Uterus (tissue), 4 donors: ENCODE measurements around the gene SLCO2A1. TPM values are rescaled to one million over a fixed set of nuclear protein-coding genes. Genes with fewer than 3 reads are reported as not detected.

ENCODE experiments used
- DNase-seq, 2 donors: peaks; one replicate each; pipeline ENCODE4 v3.0.0-alpha.2; 2019 to 2020
- H3K27ac ChIP-seq, 2 donors: fragments of 200-600 bp; sonication (generic); 1 replicate in 1 of 2; 2 replicates in 1 of 2; pipeline ENCODE4 v1.5.1; 2016 to 2018
- H3K27me3 ChIP-seq, 2 donors: fragments of 200-600 bp; sonication (generic); one replicate each; pipeline ENCODE4 v1.5.1; 2018 to 2019; ENCODE audit warnings: control low read depth in 1 of 2
- H3K36me3 ChIP-seq, 2 donors: fragments of 200-600 bp; sonication (generic); one replicate each; pipeline ENCODE4 v1.5.1; 2019; ENCODE audit warnings: control low read depth in 1 of 2
- H3K4me1 ChIP-seq, 2 donors: fragments of 200-600 bp; sonication (generic); one replicate each; pipeline ENCODE4 v1.5.1; 2018 to 2019; ENCODE audit warnings: control low read depth in 1 of 2
- H3K4me3 ChIP-seq, 2 donors: fragments of 200-600 bp; sonication (generic); 1 replicate in 1 of 2; 2 replicates in 1 of 2; pipeline ENCODE4 v1.5.1; 2018 to 2019; ENCODE audit warnings: mild to moderate bottlenecking in 1 of 2
- H3K9me3 ChIP-seq, 2 donors: fragments of 200-600 bp; sonication (generic); one replicate each; pipeline ENCODE4 v1.5.1; 2019; ENCODE audit warnings: control low read depth in 1 of 2
- POLR2A ChIP-seq, 2 donors: fragments of 450-650 bp; IDR thresholded peaks; one replicate each; pipeline ENCODE4 v1.6.1; 2016; ENCODE audit warnings: antibody characterized with exemption in 2 of 2, mild to moderate bottlenecking in 1 of 2, moderate library complexity in 1 of 2
- intact Hi-C: fragments of 100-400 bp; cut with DNase I; formaldehyde crosslinking; loops from one replicate; pipeline ENCODE4 v1.15.1; 2023; ENCODE audit warnings: low total_unique reads
- total RNA-seq, 4 donors: library from RNA; depleted of rRNA in 3 of 4; stranded (reverse); fragments of >200 nt in 3 of 4; gene quantifications; one replicate each; pipeline versions ENCODE4 v1.1.0 to v1.2.4, GENCODE V29; 2014 to 2023
- TF ChIP-seq, protein P1 (sequence below), 4 experiments: fragments of 200-600 bp in 2 of 4; fragments of 450-650 bp in 2 of 4; sonication (generic) in 2 of 4; IDR thresholded peaks; one replicate each; pipeline ENCODE4 v1.5.1; 2016 to 2019; ENCODE audit warnings: antibody characterized with exemption in 4 of 4, mild to moderate bottlenecking in 2 of 4, moderate library complexity in 1 of 4
- donor health status: DM: yes; HTN: yes; CAD: no.

Gene SLCO2A1
- total RNA-seq, 4 donors from 2014 or later, result 3.0 to 168 (median 79.6) TPM

DNA sequence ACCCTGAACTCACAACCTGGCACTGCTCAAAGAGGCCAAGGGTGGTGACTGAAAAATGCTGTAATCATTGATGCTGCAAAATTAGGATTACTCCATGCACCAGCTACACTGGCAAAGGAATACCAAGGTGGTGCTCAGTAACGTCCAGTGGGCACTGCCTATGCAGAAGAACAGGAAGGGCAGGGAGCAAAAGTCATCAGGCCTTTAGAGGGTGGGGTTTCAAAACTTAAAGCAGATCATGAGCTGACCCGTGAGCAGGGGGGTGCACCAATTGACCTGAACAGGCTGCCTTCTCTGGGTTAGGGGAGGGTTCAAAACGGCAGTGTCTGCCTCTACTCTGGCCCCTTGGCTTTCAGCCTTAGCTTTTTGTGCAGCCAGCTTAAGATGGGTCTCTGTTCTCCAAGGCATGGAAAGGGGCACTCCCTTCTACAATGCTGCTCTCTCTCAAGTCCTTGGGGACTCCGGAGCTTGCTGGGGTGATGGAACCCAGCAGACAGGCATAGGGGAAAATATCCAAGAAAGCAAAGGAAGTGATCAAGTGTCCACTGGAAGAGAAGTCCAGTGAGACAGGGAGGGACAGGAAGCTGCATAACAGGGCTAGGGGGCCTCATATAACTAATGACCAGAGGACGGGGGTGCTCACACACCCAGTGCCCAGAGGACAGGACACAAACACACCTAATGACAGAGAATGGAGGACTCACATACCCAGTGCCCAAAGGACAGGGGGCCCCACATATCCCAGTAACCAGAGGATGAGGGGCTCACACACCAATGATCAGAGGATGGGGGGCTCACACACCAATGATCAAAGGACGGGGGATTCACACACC is 145.5 kb downstream of the SLCO2A1 start:
- no peaks in the 10 kb centered on the region for H3K4me1 ChIP-seq
- DNase-seq, result no peak
- intact Hi-C loops, result no loop called here
- no peaks in the 10 kb centered on the region for H3K9me3 ChIP-seq
- no peaks in the 10 kb centered on the region for H3K27me3 ChIP-seq
- TF ChIP-seq POLR2A (IDR thresholded peaks at IDR 0.05), result no peak
- TF ChIP-seq, protein P1, sequence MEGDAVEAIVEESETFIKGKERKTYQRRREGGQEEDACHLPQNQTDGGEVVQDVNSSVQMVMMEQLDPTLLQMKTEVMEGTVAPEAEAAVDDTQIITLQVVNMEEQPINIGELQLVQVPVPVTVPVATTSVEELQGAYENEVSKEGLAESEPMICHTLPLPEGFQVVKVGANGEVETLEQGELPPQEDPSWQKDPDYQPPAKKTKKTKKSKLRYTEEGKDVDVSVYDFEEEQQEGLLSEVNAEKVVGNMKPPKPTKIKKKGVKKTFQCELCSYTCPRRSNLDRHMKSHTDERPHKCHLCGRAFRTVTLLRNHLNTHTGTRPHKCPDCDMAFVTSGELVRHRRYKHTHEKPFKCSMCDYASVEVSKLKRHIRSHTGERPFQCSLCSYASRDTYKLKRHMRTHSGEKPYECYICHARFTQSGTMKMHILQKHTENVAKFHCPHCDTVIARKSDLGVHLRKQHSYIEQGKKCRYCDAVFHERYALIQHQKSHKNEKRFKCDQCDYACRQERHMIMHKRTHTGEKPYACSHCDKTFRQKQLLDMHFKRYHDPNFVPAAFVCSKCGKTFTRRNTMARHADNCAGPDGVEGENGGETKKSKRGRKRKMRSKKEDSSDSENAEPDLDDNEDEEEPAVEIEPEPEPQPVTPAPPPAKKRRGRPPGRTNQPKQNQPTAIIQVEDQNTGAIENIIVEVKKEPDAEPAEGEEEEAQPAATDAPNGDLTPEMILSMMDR (IDR thresholded peaks at IDR 0.05), result no peak
- no peak overlapping the region for H3K27ac ChIP-seq
- no peaks in the 10 kb centered on the region for H3K36me3 ChIP-seq
- H3K4me3 ChIP-seq, result no peak overlapping the region

- no peak for DNase-seq
- no peak overlapping the region for H3K4me3 ChIP-seq
- no peak overlapping the region for H3K27ac ChIP-seq
Measured at GRCh38 chr3:133883641-133884040, 146.1 kb downstream of the SLCO2A1 start.

DNA sequence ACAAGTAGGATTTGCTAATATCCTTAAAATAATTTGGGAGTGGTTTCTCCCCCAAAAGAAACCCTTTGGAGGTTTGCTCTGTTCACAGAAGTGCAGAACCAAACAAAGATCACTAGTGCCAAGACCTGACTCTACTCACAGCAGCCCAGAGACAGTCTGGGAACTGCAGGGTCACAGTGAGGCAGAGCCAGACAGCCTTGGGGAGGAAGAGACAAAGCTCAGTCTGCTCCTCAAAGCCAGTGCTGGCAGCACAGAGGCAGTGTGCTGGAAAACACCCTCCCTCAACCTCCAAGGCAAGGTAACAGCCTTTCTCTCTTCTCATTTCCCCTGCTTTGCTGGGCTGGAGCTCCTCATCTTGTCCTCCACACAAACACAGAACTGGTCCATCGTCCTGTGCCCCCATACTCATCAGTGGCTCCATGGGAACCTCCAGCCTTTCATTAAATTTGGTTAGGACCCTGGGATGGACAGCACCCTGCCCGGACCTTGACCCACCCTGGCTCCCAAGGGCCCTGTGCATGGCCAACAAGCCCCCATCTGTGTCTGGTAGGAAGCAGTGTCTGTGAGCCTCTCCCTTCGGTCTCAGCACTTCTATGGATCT is 146.6 kb downstream of the SLCO2A1 start:
- no peaks in the 10 kb centered on the region for H3K27me3 ChIP-seq
- no peaks in the 10 kb centered on the region for H3K9me3 ChIP-seq
- H3K27ac ChIP-seq, result no peak overlapping the region
- H3K4me1 ChIP-seq, result no peaks in the 10 kb centered on the region
- no peaks in the 10 kb centered on the region for H3K36me3 ChIP-seq
- TF ChIP-seq, protein P1 (IDR thresholded peaks at IDR 0.05), result no peak
- TF ChIP-seq POLR2A (IDR thresholded peaks at IDR 0.05), result no peak
- DNase-seq, result no peak
- intact Hi-C loops, result no loop called here
- no peak overlapping the region for H3K4me3 ChIP-seq

More at GRCh38 chr3:133883641-133884040, 146.1 kb downstream of the SLCO2A1 start:
- TF ChIP-seq POLR2A (IDR thresholded peaks at IDR 0.05), result no peak
- TF ChIP-seq, protein P1 (IDR thresholded peaks at IDR 0.05), result no peak
- H3K9me3 ChIP-seq, result no peaks in the 10 kb centered on the region
- H3K4me1 ChIP-seq, result no peaks in the 10 kb centered on the region
- intact Hi-C loops, result no loop called here
- H3K27me3 ChIP-seq, result no peaks in the 10 kb centered on the region
- no peaks in the 10 kb centered on the region for H3K36me3 ChIP-seq

GRCh38 chr3:133881939-133882825 is 147.5 kb downstream of the SLCO2A1 start:
- Histone ChIP-seq H3K36me3 (no peaks in the 10 kb centered on the region), H3K27ac (no peak overlapping the region), H3K27me3 (no peaks in the 10 kb centered on the region), H3K4me3 (no peak overlapping the region), H3K9me3 (peaks cover 0 to 2% of the 10 kb centered on the region in 2 donors), H3K4me1 (no peaks in the 10 kb centered on the region)
- no peak for TF ChIP-seq POLR2A (IDR thresholded peaks at IDR 0.05)
- TF ChIP-seq, protein P1 (IDR thresholded peaks at IDR 0.05), result no peak
- intact Hi-C loops, result no loop called here
- DNase-seq, result no peak
